Astrocyte (in vitro differentiated cells and primary cell): ENCODE results near the gene ADGRB3.

Experiments used
- CTCF ChIP-seq: IDR thresholded peaks from 2 replicates; pipeline ENCODE4 v1.5.1; 2011; ENCODE audit warnings: low read depth, mild to moderate bottlenecking, inconsistent platforms, low read length, moderate library complexity; ENCODE audit not compliant: insufficient read depth
- EZH2 ChIP-seq: IDR thresholded peaks from 2 replicates; pipeline ENCODE4 v1.6.1; 2012; ENCODE audit warnings: mild to moderate bottlenecking, low read length, inconsistent platforms; ENCODE audit not compliant: insufficient read depth

- TF ChIP-seq CTCF (no peak), EZH2 (no peak)
These were observed 678.9 kb downstream of the ADGRB3 start for GRCh38 chr6:69314001-69314400.
